GM19351 (cell line): ENCODE data around the gene ST3GAL3.

ENCODE experiments used
- ATAC-seq: cut with Tn5 transposase; IDR thresholded peaks from one replicate; pipeline ENCODE4 v1.9.1; 2021; ENCODE audit warnings: mild to moderate bottlenecking, moderate library complexity; ENCODE audit not compliant: unreplicated experiment

Gene ST3GAL3

GRCh38 chr1:43872280-43872679 lies 164.9 kb downstream of the ST3GAL3 start:
- ATAC-seq, result no peak

- ATAC-seq, result no peak
Observed at GRCh38 chr1:43873851-43874250, 166.5 kb downstream of the ST3GAL3 start.

GRCh38 chr1:43874716-43875115 lies 167.4 kb downstream of the ST3GAL3 start:
- ATAC-seq, result no peak

- no peak for ATAC-seq
Observed at GRCh38 chr1:43875331-43875730, 168.0 kb downstream of the ST3GAL3 start.

GRCh38 chr1:43877101-43877500 lies 169.8 kb downstream of the ST3GAL3 start:
- ATAC-seq, result no peak

GRCh38 chr1:43878440-43878839 lies 171.1 kb downstream of the ST3GAL3 start:
- ATAC-seq, result no peak

GRCh38 chr1:43878854-43879253 lies 171.5 kb downstream of the ST3GAL3 start:
- ATAC-seq, result no peak

- no peak for ATAC-seq
Observed at GRCh38 chr1:43879414-43879813, 172.1 kb downstream of the ST3GAL3 start.

GRCh38 chr1:43879996-43880395 lies 172.7 kb downstream of the ST3GAL3 start:
- no peak for ATAC-seq

GRCh38 chr1:43880604-43881003 lies 173.3 kb downstream of the ST3GAL3 start:
- ATAC-seq, result no peak

GRCh38 chr1:43881415-43881814 lies 174.1 kb downstream of the ST3GAL3 start:
- ATAC-seq, result no peak

GRCh38 chr1:43882763-43883162 lies 175.4 kb downstream of the ST3GAL3 start:
- ATAC-seq, result no peak

- ATAC-seq, result no peak
Observed at GRCh38 chr1:43883321-43883720, 176.0 kb downstream of the ST3GAL3 start.

GRCh38 chr1:43885279-43885801 lies 178.0 kb downstream of the ST3GAL3 start:
- ATAC-seq, result no peak

- ATAC-seq, result no peak
Observed at GRCh38 chr1:43887748-43888147, 180.4 kb downstream of the ST3GAL3 start.

GRCh38 chr1:43890815-43891214 lies 183.5 kb downstream of the ST3GAL3 start:
- no peak for ATAC-seq

GRCh38 chr1:43893006-43893405 lies 185.7 kb downstream of the ST3GAL3 start:
- ATAC-seq, result no peak

GRCh38 chr1:43898981-43899380 lies 191.6 kb downstream of the ST3GAL3 start:
- no peak for ATAC-seq

GRCh38 chr1:43900386-43900785 lies 193.1 kb downstream of the ST3GAL3 start:
- ATAC-seq, result no peak

- no peak for ATAC-seq
Observed at GRCh38 chr1:43901196-43901961, 194.0 kb downstream of the ST3GAL3 start.

- ATAC-seq, result no peak
Observed at GRCh38 chr1:43902058-43902831, 194.9 kb downstream of the ST3GAL3 start.
